GM10248 (cell line): ENCODE measurements around the gene ZDHHC19.
A peak's percentile ranks its signal among the peaks of the same experiment; 100 is the strongest.
"Not testable (repeated sequence)": the region's sequence is repeated elsewhere in the genome, so short reads cannot be mapped to it uniquely, and the experiment has no call there.

Experiments used
- CTCF ChIA-PET: fragments of 300-600 bp; sonication (Branson Sonifier 250); formaldehyde crosslinking; extraction: SDS; loops from one replicate; lab custom pipeline; 2021; ENCODE audit warnings: antibody characterized with exemption; lab: Yijun Ruan, JAX
- POLR2A ChIA-PET: fragments of 350-650 bp; sonication (Branson Sonifier 250); formaldehyde crosslinking; extraction: SDS; loops from one replicate; lab custom pipeline; 2020; ENCODE audit warnings: antibody characterized with exemption; lab: Yijun Ruan, JAX
- DNase-seq: peaks from one replicate; pipeline ENCODE4 v3.0.0; 2012; ENCODE audit errors: extremely low spot score
- CTCF ChIP-seq: IDR thresholded peaks from 2 replicates; pipeline ENCODE4 v1.5.1; 2012; ENCODE audit warnings: mild to moderate bottlenecking, low read depth; ENCODE audit errors: extremely low read depth, missing control alignments, control extremely low read depth

Gene ZDHHC19

DNA sequence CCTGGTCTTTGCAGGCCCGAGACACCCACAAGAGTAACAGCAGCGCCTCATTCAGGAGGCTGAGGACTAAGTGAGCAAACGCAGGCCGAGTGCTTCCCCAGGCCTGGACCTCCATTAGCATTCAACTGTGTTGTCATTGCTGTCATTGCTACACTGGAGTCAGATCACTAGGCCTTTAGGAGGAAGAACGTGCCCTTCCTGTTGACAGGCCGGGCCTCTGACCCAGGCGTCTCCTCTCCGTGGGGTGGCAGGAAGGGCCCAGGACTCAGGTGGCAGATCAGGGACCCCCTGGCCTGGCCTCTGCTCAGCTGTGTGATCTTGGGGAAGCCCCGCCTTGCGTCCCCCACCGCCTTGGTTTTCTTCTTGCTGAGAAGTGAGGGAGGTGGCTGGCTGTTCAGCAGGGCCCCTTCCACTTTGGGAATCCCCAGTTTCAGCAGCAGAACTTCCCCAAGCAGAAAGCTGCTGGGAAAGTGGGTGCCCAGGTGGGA, 19.1 kb downstream of the ZDHHC19 start:
- CTCF ChIA-PET, result interaction anchor here (1.6 to 12.2 kb wide), 5 partner anchors 11 to 119 kb away, joined by 3 to 195 read pairs (median 7); no protein-coding TSS in a partner anchor
- peak; percentile 60 for DNase-seq
- no peak for TF ChIP-seq CTCF
- POLR2A ChIA-PET, result interaction anchor here (1.0 to 1.4 kb wide), 3 partner anchors 13 to 112 kb away, joined by 3 to 4 read pairs (median 3); no protein-coding TSS in a partner anchor

DNA sequence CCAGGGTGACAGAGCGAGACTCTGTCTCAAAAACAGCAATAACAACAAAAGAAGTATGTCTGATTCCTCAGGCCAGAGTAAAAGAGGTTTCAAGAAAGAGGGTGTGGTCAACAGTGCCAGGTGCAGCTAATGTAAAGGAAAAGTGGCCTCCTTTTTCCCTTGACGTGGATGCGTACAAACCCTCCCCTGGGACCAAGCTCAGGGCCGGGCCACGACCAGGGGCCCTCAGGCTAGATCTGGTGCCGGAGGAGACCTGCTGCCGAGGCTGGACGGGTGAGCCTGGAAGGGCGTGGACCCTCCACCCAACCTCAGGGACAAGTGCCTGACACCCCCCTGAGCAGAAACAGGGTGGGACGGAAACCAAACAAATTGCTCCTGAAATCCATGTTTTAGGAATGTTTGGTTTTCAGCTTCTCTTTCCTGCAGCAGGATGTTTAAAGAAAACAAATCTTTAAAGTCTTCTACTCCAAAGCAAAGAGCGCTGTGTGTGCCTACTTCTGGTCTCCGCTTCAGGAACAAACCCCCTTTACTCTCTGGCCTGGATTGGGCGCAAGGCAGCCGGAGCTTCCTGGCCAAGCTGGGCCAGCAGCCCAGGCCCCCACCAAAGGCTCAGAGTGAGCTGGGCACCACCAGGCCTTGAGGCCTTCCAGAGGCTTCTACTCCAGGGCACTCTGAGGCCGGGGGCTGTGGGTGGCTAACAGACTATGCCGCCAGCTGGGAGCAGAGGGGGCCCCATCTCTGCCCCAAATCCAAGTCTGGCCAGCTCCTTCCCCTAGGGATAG, 21.4 kb downstream of the ZDHHC19 start:
- CTCF ChIA-PET, result interaction anchor here (0.7 to 2.2 kb wide), 4 partner anchors 10 to 167 kb away, joined by 3 to 8 read pairs (median 4); no protein-coding TSS in a partner anchor
- DNase-seq, result no peak
- POLR2A ChIA-PET, result interaction anchor here (0.6 kb wide), 3 partner anchors 91 to 1644 kb away, joined by 4 to 11 read pairs (median 4); no protein-coding TSS in a partner anchor
- TF ChIP-seq CTCF, result no peak

DNA sequence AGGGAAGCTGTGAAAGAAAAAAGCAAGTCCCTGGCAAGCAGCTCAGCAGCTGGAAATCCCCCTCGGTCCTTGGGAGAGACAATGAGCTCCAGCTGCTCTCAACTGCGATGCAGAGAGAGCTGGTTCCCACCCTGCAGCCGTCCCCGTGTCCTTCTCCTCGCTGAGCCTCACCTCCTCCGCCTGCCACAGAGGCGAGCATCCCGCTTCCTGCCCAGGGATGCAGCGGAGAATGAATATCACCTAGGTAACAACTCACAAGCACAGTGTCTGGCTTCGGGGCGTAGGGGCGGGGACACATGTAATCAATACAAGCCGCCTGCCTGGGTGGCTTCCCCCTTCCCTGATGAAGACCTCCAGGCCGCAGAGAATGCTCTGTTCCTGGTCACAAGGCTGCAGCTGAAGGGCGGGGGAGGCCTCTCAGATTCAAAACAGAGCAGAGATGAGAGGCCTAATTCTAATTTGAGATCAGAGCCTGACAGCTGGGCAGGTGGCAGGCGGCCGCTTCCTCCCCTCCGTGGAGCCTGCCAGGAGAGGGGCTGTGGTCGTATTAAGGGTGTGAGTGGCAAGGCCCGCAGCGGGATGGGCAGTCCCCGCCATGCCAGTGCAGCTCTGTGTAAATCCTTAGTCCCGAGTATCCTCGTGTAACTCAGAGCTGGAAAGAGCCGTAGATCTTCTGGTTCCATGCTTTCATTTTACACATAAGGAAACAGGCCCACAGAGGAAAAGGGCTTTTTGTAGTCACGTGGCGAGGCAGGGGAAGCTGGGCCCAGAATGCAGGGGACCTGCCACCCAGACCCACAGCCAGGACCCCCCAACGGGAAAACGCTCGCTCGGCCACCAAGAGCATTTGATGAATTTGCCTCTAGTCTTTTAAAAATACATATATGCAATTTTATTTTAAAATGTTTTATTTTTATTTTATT, 24.3 kb downstream of the ZDHHC19 start:
- ChIA-PET CTCF (interaction anchor here (0.8 to 4.1 kb wide), 11 partner anchors 8 to 160 kb away, joined by 3 to 28 read pairs (median 4); no protein-coding TSS in a partner anchor), POLR2A (interaction anchor here (1.0 kb wide), 1 partner anchor 108 kb away, joined by 4 read pairs; no protein-coding TSS in a partner anchor)
- no peak for TF ChIP-seq CTCF
- peak; percentile 60 for DNase-seq

- no peak for DNase-seq
- ChIA-PET POLR2A (no interaction called here), CTCF (interaction anchor here (1.5 to 4.1 kb wide), 2 partner anchors 105 to 112 kb away, joined by 3 to 28 read pairs; no protein-coding TSS in a partner anchor)
- no peak for TF ChIP-seq CTCF
These were observed 26.3 kb downstream of the ZDHHC19 start for GRCh38 chr3:196184881-196185280.

DNA sequence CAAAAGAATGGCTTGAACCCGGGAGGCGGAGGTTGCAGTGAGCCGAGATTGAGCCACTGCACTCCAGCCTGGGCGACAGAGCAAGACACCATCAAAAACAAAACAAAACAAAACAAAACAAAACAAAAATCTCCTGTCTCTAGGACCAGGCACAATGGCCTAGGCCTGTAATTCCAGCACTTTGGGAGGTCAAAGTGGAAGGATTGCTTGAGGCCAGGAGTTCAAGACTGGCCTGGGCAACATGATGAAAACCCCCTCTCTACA, 27.1 kb downstream of the ZDHHC19 start:
- POLR2A ChIA-PET, DNase-seq: not testable (repeated sequence)
- CTCF ChIA-PET, result interaction anchor here (1.0 to 5.5 kb wide), 2 partner anchors 10 to 112 kb away, joined by 3 to 34 read pairs; no protein-coding TSS in a partner anchor

DNA sequence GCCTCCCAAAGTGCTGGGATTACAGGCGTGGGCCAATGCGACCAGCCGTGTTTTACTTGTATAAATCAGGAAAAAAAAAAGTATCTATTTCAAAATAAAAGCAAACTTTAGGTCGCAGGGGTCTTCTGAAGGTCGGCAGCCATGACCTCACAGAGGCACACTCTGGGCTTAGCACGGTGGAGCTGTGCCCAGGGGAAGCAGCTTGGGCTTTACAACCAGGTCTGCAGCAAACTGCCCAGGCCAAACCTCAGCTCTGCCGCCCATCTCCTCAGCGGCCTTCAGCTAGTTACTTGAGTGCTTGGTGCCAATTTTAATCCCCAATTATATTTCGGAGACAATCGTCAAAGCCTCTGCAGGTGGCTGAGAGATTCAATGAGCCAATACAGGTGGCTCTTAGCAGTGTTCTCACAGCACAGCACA, 30.1 kb downstream of the ZDHHC19 start:
- no peak for DNase-seq
- ChIA-PET CTCF (interaction anchor here (1.9 to 5.5 kb wide), 5 partner anchors 13 to 109 kb away, joined by 5 to 34 read pairs (median 11); no protein-coding TSS in a partner anchor), POLR2A (interaction anchor here (1.5 to 2.6 kb wide), 2 partner anchors 85 to 102 kb away, joined by 3 to 7 read pairs; no protein-coding TSS in a partner anchor)
- TF ChIP-seq CTCF, result no peak
